ENCODE data around the gene TMEM273.

The TMEM273 gene

DNA sequence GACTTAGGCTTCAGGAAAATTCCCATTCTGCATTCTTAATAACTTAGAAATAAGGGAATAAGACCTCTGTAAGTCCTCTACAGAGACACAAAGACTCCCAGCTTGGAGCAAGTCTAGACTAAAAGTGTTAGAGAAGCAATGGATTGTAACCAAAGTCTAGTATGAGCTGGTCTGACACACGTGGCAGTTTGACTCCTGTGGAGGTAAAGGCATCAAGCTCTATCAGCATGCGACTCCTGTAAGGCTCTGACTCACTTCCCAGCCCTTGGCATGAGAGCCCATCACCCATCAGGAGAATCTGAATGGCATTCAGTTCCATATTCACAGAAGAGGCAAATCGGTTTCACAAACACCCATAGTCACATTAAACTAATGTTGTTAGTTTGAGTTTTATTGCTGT, 68.4 kb downstream of the TMEM273 start:
- DNase-seq (ENCODE audit: extremely low read depth in 1 of 2, low read depth in 1 of 2): no peak

DNA sequence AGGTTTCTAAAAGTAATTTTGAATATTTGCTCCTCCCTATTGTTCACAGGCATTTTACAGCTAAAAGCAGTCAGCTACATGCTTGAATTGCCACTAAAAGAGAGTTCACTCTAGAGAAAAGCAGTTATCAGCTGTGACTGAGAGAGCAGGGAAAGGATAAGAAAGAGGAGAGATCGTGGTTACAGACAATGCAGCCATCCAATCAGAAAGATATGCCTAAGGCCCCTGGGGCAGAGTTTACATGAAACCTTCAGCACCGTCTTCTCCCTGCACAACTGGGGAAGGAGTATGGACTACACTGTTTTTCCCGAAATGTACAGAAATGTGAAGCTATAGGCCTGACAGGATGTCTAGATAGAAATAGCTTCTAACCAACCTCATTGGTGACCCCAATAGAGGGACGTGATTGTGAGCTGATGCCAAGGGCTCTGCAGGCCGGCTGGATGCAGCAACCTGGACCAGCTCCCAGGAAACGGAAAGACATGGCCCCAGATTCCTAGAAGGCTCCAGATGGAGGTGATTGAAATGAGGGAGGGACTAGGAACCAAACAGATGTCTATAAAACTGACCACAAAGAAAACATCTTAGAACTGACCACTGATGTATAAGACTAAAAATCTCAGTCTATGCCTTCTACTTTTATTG, 69.6 kb downstream of the TMEM273 start:
- no peak for DNase-seq (ENCODE audit: extremely low read depth in 1 of 2, low read depth in 1 of 2)

DNA sequence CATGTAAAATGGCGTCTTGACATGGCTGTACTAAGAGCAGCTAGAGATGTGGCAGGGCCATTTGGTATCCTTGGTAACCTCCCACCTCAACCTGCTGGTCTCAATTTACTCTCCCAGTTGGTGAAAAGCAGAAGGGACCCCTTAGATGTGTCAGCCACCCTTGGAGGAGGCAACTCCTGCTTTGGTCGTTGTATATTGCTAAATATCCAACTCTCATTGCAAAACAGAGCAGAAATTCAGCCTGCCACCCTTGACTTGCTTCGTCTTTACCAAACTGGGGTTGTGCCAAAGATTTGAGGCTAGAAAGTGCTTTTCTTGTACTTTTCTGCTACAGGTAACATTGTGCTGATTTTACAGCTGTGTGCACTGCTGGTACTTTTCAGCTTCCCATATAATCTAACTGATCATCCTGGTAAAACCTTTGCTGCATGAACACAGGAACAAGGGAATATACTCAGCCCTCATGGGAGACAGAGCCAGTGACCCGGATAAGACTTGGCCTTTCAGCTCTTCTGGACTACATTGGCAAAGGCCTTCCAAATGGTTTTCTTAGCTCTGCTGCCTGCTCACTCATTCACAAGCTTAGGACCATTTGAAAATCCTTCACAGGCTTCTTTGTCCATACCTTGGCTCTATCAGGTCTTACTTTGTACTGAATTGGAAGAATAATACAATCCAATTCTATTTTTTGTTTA, 70.7 kb downstream of the TMEM273 start:
- no peak for DNase-seq (ENCODE audit: extremely low read depth in 1 of 2, low read depth in 1 of 2)

DNA sequence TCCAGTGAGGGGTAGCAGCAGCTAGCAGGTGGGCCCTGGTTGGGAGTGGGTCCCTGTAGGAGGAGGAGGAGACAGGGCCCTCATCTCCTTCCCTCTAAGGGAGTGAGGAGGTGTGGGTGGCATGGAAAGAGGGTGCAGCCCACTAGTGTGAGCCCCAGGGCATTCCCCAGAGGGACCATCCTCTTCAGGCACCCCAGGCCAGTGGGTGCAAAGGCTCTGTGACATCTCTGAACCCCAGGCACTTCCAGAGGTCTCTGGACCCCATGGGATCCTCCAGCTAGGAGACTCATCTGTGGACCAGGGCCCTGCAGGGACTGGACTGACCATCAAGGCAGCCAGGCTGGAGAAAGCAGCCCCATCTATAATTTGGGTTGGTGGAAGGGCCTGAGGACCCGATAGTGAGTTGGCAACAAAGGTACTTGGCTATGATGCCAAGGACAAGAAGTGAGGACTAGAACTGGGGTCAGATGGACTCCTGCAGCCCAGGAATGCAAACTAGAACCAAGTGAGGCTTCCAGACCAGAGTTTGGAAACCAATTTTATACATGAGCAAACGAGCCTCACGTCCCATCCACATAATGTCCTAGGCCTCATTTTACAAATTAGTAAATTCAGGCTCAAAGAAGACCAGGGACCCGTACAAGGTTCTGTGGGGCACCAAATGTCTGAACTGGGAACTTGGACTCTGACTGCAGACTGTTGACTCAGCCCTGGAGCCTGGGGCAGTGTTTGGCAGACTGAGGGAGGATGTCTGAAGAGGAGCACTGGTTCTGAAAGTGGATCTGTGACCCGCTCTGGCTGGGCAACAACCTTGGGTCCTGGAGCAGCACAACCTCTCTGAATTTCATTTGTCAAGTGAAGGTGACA, 71.4 kb downstream of the TMEM273 start:
- DNase-seq (ENCODE audit: extremely low read depth in 1 of 2, low read depth in 1 of 2): no peak

DNA sequence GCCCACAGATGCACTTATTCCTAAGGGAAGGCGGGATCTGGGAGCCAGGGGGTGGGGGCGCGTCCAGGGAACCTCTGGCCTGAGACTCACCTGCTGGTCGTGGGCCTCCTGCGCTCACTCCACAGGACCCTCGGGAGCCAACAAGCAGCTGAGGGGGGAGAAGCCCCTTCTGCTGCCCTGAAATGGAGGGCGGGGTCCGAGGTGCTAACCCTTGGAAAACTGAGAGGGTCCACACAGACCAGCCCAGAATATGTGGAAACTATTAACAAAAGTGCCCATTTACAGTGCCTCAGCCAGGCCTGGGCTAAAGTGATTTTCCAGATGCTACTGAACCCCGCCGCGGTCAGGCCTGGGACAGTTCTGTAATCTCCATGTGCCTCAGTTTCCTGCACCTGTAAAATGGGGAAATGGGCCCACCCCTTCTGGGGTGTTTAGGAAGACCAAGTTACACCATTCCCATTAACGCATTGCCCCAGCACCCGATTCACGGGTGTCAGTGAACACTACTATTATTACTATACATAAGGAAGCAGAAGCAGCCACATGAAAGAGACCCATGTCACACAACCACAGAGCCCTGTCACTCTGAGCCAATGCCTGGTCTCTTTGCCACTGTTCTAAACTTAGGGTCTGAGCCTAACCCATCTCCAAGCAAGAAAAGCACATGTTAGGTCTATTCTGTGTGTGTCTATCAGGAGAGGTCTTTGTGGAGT, 72.2 kb downstream of the TMEM273 start:
- DNase-seq (ENCODE audit: extremely low read depth in 1 of 2, low read depth in 1 of 2): no peak

DNA sequence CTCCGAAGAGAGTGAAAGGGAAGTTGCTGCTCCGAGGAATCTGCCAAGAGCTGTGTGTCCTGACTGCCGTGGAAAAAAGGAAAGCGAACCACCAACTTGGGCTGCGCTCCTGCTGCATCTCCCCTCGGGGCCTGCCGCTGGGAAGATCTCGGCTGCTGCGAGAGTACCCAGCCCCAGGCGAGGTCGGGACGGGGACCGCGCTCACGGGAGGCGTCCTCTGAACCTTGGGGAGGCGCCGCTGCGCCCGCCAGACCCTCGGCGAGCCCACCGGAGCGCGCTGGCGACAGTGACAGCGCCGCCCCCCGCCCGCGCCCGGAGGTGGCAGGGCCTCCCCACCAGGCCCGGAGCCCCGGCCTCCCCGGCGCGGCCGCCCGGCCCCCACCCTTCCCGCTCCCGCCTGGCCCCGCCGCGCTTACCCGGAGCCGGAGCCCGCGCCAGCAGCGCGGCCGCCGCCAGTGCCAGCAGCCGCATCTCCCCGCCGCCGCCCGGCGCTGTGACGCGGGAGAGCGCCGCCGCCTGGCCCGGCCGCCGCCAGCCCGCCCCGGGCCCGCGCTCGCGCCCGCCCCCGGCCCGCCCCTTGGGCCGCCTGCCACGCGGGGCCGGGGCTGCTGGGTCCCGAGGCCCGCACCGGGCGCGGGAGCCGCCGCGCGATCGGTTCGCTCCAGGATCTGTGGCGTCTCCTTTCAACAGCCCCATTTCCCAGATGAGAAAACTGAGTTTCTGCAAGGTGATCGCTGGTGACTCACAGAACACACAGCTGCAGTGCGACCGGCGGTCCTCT, 73.0 kb downstream of the TMEM273 start, which contains the start of gene VSTM4:
TSS of gene VSTM4 (minus strand) at position 508 of the 781 bp plus-strand sequence. CDS start at position 471, 37 bp downstream.
- DNase-seq (ENCODE audit: extremely low read depth in 1 of 2, low read depth in 1 of 2): no peak

DNA sequence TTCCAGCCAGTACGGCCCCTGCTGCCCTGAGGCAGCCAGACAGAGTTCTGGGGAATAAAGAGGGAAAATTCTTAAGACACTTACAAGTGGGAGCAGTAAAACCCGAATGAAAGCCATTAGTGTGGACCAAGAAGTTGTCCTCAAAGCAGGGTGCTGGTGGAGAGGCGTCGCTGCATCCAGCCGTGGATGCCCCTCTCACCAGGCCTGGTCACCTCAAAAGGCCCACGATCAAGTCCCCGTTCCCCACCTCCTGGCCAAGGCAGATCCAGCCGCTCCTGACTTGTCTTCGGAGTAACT, 73.5 kb downstream of the TMEM273 start:
- DNase-seq (ENCODE audit: extremely low read depth in 1 of 2, low read depth in 1 of 2): no peak

DNA sequence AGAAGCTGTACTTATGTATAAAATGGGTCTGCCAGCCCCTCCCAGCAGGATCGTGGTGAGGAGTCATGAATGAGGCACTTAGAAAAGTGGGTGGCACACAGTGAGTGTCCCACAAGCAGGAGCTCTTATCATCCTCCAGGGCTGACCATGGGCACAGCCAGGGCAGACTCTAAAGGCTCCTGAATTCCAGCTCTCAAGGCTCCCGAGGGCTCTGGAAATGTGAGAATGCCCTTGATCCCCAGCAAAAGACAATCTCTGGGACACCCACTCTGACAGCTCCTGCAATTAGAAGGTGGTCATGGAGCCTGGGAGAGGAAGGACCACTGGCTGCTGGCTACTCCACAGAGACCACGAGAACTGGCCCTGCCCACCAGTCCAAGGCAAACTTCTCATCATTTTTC, 74.5 kb downstream of the TMEM273 start:
- no peak for DNase-seq (ENCODE audit: extremely low read depth in 1 of 2, low read depth in 1 of 2)

DNA sequence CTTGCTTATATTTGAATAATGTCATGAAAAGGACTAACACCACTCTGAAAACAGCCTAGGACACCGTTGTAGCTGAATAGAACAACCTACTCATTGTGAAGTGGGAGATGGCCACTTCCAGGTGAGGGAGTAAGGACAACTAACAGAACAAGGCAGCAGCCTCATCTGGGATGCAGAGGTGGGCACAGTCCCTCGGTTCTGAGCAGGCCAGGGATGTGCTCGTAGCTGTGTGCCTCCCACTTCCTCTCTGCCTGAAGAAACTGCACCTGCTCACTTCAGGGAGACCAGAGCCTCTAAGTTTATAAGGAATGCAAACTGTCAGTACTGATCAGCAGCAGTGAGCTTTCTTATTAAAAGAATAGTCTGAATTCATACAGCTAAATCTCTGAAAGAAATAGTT, 75.3 kb downstream of the TMEM273 start:
- DNase-seq (ENCODE audit: extremely low read depth in 1 of 2, low read depth in 1 of 2): no peak

DNA sequence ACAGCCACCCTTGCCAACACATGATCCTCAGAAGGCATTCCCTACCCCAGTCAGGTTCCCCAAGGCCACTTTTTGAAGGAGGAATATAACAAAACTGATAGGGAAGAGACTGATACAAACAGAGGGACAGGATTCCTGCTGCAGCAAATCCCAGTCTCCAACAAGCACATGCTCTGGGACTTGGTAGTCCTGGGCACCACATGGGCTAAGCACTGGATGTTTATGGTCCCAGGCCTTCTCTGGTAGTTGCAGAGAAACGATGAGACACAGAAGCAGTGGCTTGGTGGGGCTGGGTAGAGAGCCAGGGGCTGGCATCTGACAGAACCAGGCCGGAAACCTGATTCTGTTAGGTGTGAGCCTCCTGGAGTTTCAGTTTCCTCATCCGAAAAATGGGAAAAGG, 76.1 kb downstream of the TMEM273 start:
- no peak for DNase-seq (ENCODE audit: extremely low read depth in 1 of 2, low read depth in 1 of 2)

DNA sequence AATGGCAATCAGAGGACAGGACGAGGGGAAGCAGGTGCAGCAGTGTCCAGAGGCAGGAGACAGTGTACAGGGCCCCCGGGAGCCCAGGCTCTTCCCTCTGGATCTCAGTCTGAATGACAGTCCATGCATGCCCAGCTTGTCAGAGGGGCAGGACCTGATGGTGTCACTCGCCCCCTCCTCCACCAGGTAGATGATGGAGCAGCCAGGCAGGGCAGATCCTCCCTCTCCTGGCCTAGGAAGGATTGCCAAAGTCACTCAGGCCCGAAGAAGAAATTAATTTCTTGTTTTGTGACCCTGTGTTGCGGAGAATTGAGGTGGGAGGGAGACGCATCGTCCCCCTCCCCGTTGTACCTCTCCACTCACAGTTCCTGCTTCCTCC, 76.9 kb downstream of the TMEM273 start:
- DNase-seq (ENCODE audit: extremely low read depth in 1 of 2, low read depth in 1 of 2): no peak

DNA sequence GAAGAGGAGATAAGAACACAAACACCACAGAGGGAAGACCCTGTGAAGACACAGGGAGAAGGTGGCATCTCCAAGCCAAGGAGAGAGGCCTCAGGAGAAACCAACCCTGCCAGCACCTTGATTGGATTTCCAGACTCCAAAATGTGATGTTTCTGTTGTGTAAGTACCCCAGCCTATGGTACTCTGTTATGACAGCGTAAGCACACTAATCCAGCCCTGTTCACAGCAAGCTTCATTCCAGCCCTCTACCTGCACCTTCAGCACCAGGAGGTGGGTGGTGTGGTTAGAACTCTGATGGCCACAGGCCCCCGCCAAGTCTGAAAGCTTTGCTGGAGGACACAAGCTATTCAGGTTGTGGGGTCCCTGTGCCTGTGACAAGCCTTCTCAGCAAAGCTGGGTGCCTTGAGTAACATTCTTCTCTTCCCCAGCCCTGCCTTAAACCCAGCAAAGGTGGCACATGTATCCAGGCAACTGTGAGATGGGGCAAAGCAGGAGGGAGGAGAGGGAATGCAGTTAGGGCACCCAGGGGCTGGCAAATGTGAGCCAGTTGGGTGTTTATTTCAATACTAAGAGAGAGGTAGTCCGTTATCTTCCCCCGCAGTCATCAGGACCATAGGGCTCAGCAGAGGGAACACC, 77.4 kb downstream of the TMEM273 start:
- DNase-seq (ENCODE audit: extremely low read depth in 1 of 2, low read depth in 1 of 2): no peak

DNA sequence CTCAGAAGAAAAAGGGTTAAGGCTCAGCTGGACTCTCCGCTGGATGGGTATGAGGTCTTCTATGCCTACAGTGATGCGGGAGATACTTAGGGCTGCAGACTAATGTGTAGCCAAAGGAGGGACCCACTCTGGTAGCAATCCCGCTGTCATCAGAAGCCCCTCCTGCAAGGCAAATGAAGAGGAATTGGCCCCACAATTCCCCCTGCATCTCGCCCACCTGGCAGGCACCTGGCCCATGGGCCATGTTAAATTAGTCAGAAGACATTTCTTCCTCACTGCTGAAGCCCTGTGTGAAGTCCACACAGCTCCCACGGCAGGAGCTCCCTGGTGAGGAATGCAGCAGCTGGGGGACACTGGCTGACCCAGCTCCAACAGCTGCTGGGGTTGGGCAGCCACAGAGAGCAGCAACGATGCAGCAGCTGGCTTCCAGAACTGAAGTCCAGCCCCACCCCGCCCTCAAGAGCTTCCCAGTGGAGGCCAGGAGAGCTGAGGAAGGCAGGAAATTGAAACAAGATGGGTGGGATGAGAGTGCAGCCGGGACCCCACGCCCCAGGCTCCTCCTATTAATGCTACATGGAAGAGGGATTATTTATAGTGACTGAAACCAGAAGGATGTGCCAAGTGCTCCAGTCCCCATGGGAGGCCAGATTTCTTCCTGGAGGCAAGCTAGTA, 78.4 kb downstream of the TMEM273 start:
- no peak for DNase-seq (ENCODE audit: extremely low read depth in 1 of 2, low read depth in 1 of 2)

DNA sequence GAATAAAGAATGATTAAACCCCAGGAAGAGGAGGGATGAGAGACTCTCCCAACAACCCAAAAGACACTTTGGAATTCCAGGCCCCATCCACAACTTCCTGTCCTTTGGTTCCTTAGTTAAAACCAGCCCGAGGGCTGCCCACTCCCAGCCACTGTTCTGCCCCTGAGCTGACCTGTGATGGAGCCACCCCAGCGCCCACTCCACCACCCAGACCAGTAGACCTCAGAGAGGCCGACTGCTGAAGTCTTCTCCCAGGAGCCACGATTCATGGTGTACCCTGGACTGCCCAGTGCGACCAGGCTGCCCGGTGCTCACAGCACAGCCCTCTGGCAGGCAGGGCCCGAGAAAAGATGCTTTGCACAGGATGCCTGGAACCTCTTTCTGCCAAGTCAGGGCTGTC, 79.5 kb downstream of the TMEM273 start:
- no peak for DNase-seq (ENCODE audit: extremely low read depth in 1 of 2, low read depth in 1 of 2)

DNA sequence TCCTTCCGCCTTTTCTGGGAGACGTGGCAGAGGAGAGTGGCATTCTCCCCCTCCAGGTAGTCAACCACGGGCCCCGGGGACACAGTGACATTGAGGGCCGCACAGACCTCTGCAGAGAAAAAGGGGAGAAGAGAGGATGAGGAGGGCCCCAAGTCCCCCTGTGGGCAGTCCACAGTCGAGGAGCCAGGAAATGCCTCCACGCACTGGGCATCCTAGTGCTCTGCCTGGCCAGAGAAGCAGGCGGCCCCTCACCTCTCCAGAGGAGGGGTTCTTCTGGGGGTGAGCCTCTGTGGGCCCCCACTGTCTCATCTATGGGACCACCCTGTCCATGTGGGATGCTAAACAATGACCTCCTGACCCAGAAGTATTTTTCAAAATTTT, 80.3 kb downstream of the TMEM273 start:
- no peak for DNase-seq (ENCODE audit: extremely low read depth in 1 of 2, low read depth in 1 of 2)

DNA sequence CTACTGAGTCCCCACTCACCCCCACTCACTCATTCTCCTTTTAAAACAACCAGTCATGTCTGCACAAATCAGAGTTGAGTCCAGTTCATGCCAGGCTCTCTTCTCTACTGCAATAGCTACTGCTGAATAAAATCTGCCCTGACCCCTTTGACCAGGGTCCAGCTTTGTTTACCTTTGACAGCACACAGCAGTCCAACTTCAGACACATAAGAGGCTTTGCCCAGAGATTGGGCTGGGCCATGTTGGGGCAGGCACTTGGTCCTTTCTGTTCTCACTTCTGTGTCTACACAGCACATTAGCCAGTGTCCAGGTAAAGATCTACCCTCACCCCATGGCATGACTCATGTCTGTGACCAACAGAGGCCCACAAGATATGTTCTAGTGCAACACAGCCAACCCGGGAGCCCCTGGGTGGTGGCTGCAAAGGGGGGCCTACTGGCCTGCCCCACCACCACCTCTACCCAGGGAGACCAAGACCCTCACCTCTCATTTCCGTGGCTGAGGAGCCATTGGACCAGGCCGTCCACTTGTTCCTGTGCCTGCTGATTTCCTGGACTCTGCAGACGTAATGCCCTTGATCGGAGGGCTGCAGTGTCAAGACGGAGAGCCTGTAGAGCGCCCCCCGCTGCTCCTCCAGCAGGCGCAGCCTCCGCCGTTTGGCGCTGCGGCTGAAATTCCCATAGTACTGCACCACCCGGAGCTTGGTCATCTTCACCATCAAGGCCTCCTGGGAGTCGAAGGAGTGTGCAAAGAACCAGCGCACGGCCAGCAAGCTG, 80.9 kb downstream of the TMEM273 start:
- no peak for DNase-seq (ENCODE audit: extremely low read depth in 1 of 2, low read depth in 1 of 2)

DNA sequence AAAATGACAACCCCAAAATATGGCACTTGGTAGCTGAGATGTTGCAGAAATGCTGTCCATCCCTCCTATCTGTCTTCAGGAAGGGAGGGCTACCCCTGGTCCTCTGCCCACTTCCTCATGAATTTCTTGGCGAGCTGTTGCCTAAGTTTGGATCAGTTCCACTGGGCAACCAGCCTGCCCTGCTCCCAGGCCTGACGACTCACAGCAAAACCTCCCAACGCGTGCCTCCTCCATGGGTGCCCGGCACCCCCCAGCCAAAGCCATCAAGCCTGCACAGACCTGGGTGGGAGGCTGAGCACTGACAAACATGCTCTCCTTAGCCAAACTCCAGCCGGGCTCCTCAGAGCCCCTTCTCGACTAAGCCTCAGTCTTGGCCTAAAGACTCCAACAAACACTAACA, 81.7 kb downstream of the TMEM273 start:
- no peak for DNase-seq (ENCODE audit: extremely low read depth in 1 of 2, low read depth in 1 of 2)

DNA sequence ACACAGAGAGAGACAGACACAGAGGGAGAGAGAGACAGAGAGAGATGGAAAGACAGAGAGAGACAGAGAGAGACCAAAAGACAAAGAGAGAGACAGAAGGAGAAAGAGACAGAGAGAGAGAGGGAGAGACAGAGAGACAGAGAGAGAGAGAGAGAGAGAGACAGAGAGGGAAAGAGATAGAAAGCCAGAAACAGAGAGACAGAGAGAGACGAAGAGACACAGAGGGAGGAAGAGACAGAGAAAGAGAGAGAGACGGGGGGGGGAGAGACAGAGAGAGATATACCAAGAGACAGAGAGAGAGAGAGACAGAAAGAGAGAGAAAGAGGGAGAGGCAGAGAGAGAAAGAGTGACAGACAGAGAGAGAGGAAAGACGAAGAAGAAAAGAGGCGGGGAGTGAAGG, 83.1 kb downstream of the TMEM273 start:
- no peak for DNase-seq (ENCODE audit: extremely low read depth in 1 of 2, low read depth in 1 of 2)
